RWPE2 (cell line): ENCODE results near the gene HEPHL1.

ENCODE experiments used
- ATAC-seq: fragments of 200-7000 bp; cut with Tn5 transposase; 3 replicates; pipeline ENCODE4 v1.9.1; 2021; ENCODE audit warnings: low read depth
- DNase-seq: peaks from one replicate; pipeline ENCODE4 v3.0.0-alpha.2; 2020; ENCODE audit warnings: low spot score
- H3K27ac ChIP-seq: fragments of 450-650 bp; 2 replicates; pipeline ENCODE4 v1.5.1; 2017; ENCODE audit warnings: mild to moderate bottlenecking; ENCODE audit not compliant: poor library complexity, severe bottlenecking
- H3K27me3 ChIP-seq: fragments of 250-450 bp; sonication (Bioruptor Pico); 2 replicates; pipeline ENCODE4 v1.5.1; 2021; ENCODE audit warnings: mild to moderate bottlenecking, moderate library complexity; ENCODE audit not compliant: insufficient read depth, poor library complexity, severe bottlenecking
- H3K36me3 ChIP-seq: fragments of 250-450 bp; sonication (Bioruptor Pico); 2 replicates; pipeline ENCODE4 v1.5.1; 2020; ENCODE audit warnings: low read depth, mild to moderate bottlenecking, moderate library complexity
- H3K4me1 ChIP-seq: fragments of 250-450 bp; sonication (Bioruptor Pico); 2 replicates; pipeline ENCODE4 v1.5.1; 2021; ENCODE audit warnings: mild to moderate bottlenecking, moderate library complexity; ENCODE audit not compliant: insufficient read depth, poor library complexity, severe bottlenecking
- H3K4me3 ChIP-seq: fragments of 250-450 bp; sonication (Bioruptor Pico); 2 replicates; pipeline ENCODE4 v1.5.1; 2021; ENCODE audit warnings: mild to moderate bottlenecking, moderate library complexity; ENCODE audit not compliant: severe bottlenecking
- H3K9me3 ChIP-seq: fragments of 250-450 bp; sonication (Bioruptor Pico); 2 replicates; pipeline ENCODE4 v1.5.1; 2021; ENCODE audit warnings: mild to moderate bottlenecking, moderate library complexity; ENCODE audit not compliant: severe bottlenecking
- CTCF ChIP-seq: fragments of 450-650 bp; IDR thresholded peaks from one replicate; pipeline ENCODE4 v1.5.1; 2017; ENCODE audit warnings: mild to moderate bottlenecking, moderate library complexity; ENCODE audit not compliant: poor library complexity, severe bottlenecking

Gene HEPHL1

GRCh38 chr11:94120946-94121345 lies 99.8 kb downstream of the HEPHL1 start:
- Histone ChIP-seq H3K27me3 (no peaks in the 10 kb centered on the region), H3K27ac (no peak overlapping the region), H3K4me1 (peaks cover 4% of the 10 kb centered on the region), H3K36me3 (no peaks in the 10 kb centered on the region), H3K4me3 (no peak overlapping the region), H3K9me3 (no peaks in the 10 kb centered on the region)
- DNase-seq, result no peak
- no peak for ATAC-seq
- no peak for TF ChIP-seq CTCF

- ATAC-seq, result no peak
- no peaks in the 10 kb centered on the region for H3K4me1 ChIP-seq
- DNase-seq, result no peak
Observed at GRCh38 chr11:94125407-94126115, 104.4 kb downstream of the HEPHL1 start.

GRCh38 chr11:94127638-94128037 lies 106.5 kb downstream of the HEPHL1 start:
- ATAC-seq (no peak), DNase-seq (no peak)
- H3K36me3 ChIP-seq, result no peaks in the 10 kb centered on the region
- H3K27ac ChIP-seq, result peak overlapping the region; percentile 98
- no peak for TF ChIP-seq CTCF
- no peaks in the 10 kb centered on the region for H3K27me3 ChIP-seq
- H3K4me1 ChIP-seq, result peaks cover 18% of the 10 kb centered on the region
- H3K9me3 ChIP-seq, result no peaks in the 10 kb centered on the region
- H3K4me3 ChIP-seq, result peak overlapping the region; percentile 78

More at GRCh38 chr11:94125407-94126115, 104.4 kb downstream of the HEPHL1 start:
- no peaks in the 10 kb centered on the region for H3K36me3 ChIP-seq
- H3K27me3 ChIP-seq, result no peaks in the 10 kb centered on the region
- H3K9me3 ChIP-seq, result no peaks in the 10 kb centered on the region
- no peak overlapping the region for H3K4me3 ChIP-seq
- TF ChIP-seq CTCF, result no peak
- no peak overlapping the region for H3K27ac ChIP-seq

- DNase-seq (no peak), ATAC-seq (peak; percentile 11; the same call in 2 of the 3 replicates)
- peaks cover 20% of the 10 kb centered on the region for H3K4me1 ChIP-seq
- no peaks in the 10 kb centered on the region for H3K36me3 ChIP-seq
- TF ChIP-seq CTCF, result no peak
- no peaks in the 10 kb centered on the region for H3K27me3 ChIP-seq
- peak overlapping the region; percentile 78 for H3K4me3 ChIP-seq
- no peaks in the 10 kb centered on the region for H3K9me3 ChIP-seq
- peak overlapping the region; percentile 98 for H3K27ac ChIP-seq
Observed at GRCh38 chr11:94128291-94128745, 107.2 kb downstream of the HEPHL1 start.
